Esophagus muscularis mucosa (tissue), 3 donors: ENCODE data around the gene ATAD1.

Experiments used
- CTCF ChIP-seq, 3 experiments: fragments of 200-600 bp in 2 of 3; fragments of 450-650 bp in 1 of 3; sonication (generic) in 2 of 3; IDR thresholded peaks; one replicate each; pipeline ENCODE4 v1.5.1; 2017 to 2019; ENCODE audit warnings: antibody characterized with exemption in 3 of 3, mild to moderate bottlenecking in 2 of 3, moderate library complexity in 1 of 3
- POLR2AphosphoS5 ChIP-seq, 2 donors: sonication (generic); formaldehyde crosslinking; IDR thresholded peaks; one replicate each; pipeline ENCODE4 v1.6.1; 2017; ENCODE audit warnings: antibody characterized with exemption in 2 of 2

GRCh38 chr10:87757685-87758084, 60.3 kb downstream of the ATAD1 start:
- TF ChIP-seq CTCF (IDR thresholded peaks at IDR 0.05) (no peak), POLR2AphosphoS5 (IDR thresholded peaks at IDR 0.05) (no peak)
